GM21515 (cell line): ENCODE results near the gene EGFL6.
A peak's percentile ranks its signal among the peaks of the same experiment; 100 is the strongest.
"Not testable (repeated sequence)": the region's sequence is repeated elsewhere in the genome, so short reads cannot be mapped to it uniquely, and the experiment has no call there.

Experiments
- ATAC-seq: cut with Tn5 transposase; IDR thresholded peaks from one replicate; pipeline ENCODE4 v1.9.1; 2021; ENCODE audit not compliant: unreplicated experiment

The EGFL6 gene

DNA sequence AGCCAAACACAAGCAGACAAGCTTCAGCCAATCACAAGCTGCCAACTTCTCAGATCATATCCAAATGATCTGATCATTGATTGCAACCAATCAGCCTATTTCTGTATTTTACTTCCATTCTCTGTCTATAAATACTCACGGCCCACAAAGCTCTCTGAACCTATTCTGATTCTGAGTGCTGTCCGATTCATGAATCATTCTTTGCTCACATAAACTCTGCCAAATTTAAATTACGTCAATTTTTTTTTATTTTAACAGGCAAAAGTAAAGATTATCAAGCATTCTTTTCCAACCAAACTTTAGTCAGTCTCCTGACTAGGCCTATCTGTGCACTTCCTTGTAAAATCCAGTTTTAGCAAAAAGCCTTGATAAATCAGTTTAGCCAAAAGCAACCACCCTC is 81.7 kb downstream of the EGFL6 start:
- no peak for ATAC-seq

DNA sequence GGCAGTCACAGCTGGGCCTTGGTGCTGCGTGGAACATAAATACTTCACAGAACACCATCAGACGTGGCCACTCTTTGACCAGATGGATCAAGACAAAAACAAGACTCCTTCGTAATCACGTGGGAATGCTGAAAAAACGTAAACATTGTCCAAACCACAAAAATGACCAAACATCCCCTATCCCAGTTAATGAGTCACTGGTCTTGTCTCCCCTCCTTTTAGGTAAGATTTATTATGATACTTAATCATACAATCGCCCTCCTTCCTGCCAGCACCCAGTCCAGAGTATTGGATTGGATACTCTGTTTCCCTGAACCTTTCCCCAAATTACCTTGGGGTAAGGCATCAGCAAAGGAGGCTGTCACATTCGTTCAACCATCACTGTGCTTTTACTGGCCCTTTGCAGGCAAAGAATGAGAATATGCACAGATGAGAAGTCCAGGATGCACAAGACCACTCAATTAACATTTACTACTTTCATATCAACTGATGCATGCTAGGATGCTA is 82.9 kb downstream of the EGFL6 start:
- no peak for ATAC-seq

DNA sequence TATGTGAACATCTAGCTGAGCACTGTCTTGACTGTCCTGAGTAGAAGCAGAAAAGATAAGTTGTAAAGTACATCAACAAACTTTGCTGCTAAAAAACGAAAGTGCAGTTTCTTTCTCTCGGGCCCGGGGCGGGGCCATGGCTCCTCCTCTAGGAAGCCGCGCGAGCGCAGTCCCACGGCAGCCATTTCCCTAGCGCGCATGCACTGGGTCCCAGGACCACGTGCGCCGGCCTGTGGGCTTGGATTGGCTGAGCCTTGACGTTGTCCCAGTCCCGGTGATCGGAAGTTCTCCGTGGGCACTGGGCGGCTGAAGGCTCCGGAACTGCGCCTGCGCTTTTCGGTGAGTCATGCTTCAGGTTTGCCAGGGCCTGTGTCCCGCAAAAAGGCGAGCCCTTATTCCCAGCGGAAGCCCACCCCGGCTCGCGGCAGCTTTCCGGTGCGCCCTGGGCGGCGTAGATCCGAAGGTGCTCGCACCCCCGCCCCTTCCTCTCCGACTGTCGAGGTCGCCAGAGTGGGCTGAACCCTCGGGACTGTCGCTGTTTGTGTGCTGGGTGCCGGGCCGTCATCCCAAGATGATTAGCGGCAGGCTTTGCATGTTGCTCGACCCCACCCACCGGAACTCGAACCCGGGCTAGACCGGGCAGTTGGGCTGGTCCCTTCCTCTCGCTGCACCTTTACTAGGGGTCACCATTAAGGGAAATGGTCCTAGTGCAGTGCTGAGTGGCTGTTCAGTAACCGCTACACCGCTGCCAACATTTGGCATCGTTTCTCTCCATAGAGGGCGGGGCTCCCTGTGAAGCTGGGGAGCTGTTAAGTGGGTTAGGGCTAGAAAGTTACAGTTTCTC is 83.7 kb downstream of the EGFL6 start, which contains the start of gene TCEANC:
TSS of gene TCEANC (plus strand) at position 292 of the 844 bp plus-strand sequence. CDS start 9,368 bp downstream, outside the sequence.
- ATAC-seq: peak; percentile 95

DNA sequence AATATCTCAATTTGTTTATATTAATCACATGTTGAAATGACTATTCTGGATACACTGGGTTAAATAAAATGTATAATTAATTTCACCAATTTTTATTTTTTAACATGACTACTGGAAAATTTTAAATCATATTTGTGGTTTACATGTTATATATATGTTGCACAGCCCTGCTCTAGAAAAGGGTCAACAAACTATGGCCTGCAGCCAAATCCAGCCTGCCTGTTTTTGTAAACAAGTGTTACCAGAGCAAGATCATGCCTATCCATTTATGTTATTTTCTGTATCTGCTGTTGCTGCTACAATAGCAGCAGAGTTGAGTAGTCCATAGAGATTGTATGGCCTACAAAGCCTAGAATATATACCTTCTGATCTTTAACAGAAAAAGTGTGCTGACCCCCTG is 84.7 kb downstream of the EGFL6 start:
- ATAC-seq: no peak

DNA sequence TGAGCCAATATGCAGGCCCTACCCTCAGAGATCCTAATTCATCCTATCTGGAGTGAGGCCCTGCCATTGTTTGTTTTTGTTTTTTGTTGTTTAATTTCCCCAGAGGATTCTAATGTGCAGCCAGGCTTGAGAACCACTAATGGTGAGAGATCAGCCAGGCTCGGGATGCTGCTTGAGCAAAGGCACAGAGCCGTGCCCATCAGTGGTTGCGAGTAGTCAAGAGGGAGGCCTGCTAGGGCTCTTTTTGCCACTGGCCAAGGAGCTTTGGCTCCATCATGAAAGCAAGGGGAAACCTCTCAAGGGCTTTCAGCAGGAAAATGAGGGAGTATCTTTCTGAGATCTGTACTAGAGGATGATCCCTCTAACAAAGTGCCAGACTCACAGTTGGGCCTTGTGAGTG is 86.3 kb downstream of the EGFL6 start:
- no peak for ATAC-seq

DNA sequence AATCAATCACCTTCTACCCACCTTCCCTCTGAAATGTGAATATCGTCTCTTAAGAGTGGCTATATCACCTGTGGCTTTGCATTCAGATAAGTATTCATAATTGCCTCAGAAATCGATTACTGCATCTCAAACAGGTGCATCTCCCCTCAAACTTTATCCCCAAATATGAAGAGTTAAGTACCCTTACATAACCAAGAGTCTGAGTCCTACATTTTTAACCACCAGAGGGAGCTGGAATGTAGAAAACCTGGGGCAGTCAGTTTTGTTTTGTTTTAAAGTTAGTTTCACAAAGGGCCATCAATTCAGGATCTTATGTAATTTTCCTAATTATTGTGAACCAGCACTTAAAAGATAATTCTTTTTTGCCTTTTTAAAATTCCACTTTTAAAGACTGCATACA is 89.2 kb downstream of the EGFL6 start:
- ATAC-seq: no peak

DNA sequence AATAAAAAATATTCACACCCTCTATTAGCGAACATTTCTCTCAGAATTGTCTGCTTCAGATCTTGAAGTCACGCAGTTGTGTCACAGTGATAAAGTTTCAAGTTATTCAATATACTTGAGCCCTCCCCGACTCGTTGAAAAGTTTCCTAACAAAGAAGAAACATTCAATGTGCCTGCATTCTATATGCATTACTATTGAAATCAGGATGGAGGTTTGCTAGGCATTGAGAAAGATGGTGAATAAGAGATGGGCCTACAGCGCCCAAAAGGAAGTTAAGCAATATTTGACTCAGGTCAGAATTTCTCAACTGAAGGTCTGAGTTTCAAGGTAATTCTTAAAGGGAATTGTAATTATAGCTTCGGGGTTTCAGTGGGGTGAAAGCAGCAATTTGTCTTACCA is 89.7 kb downstream of the EGFL6 start:
- no peak for ATAC-seq

DNA sequence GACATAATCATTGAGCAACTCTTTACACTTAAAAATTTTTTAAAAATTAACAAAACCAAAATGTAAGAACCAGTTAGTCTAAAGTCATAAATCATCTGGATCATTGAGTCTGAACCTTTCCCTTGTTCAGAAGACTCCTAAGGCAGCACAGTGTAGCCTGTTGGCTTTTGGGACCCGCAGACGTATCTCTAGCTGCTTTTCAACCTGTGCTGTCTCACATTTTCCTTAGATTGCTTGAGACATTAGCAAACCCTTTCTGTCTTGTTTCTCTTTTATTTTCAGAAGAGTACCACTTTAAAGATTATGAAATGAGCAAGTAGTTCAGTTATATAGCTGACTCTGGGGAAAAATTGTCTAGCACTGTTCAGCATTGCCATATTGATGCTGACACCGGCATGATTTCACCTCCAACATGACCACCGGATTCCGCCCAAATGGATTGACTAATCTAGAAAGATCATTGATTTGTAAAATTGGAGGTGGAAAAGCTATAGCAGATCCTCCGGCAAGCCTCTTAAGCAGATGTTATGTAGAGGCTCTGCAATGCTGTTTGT is 92.4 kb downstream of the EGFL6 start:
- ATAC-seq: no peak

DNA sequence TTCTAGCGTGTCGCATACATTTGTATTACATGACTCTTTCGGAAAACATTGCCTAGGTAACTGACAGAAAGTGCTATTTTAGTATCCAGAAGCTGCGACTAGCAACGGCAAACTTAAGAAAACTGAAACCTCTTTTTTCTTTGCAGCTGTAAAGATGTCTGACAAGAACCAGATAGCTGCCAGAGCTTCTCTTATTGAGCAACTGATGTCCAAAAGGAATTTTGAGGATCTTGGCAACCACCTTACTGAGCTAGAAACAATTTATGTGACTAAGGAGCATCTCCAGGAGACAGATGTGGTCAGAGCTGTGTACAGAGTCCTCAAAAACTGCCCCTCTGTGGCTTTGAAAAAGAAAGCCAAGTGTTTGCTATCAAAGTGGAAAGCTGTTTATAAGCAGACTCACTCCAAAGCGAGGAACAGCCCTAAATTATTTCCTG is 93.0 kb downstream of the EGFL6 start:
- no peak for ATAC-seq

DNA sequence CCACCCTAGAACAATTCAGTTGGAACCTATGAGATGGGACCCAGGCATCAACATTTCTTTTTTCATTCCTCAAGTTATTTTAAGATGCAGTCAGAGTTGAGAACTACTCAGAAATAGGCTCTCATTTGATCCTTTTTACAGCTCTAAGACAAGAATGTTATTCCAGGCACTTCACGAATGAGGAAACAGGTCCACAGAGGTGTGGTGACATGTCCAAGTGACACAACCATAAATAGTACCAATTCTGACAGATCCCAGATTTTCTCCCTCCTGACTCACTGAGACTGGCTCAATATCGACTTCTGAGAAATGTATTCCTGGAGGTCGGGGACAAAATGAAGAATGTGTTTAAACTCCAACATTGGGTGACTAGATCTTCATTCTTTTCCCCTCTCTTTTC is 94.6 kb downstream of the EGFL6 start:
- no peak for ATAC-seq

DNA sequence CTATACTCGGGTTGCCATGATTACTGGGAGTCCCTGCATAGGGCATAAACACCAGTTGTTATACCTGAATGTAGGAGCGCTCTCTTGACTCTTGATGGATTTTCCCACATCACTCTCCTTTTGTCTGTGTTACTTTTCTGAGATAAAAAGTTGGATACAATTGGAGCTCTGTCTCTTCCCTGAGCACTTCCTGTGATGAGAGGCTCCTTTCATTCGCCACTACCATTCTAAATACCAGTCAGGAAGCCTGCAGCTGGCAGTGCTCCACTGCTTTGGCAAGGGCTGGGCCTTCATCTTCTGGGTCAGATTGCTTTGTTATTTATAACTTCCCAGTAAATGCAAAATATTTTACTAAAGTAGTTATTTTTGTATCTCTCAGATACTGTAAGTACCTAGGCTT is 97.4 kb downstream of the EGFL6 start:
- ATAC-seq: no peak

DNA sequence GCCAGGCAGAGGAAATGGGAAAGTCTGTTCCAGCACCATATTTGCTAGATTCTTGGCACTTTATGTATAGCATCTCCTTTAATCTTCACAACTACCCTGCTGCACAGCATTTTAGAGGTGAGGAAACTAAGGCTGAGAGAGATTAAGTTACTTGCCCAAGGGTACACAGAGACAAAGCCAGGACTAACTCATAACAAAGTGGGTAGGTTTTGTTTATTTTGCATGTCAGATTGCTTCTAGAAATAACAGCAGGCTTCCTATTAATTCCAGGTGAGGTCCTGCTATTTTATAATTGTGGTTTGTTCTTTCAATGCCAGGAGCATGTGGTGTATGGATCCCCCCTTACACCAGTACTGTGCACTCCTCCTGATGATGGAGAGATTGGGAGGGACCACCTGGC is 98.5 kb downstream of the EGFL6 start:
- no peak for ATAC-seq

DNA sequence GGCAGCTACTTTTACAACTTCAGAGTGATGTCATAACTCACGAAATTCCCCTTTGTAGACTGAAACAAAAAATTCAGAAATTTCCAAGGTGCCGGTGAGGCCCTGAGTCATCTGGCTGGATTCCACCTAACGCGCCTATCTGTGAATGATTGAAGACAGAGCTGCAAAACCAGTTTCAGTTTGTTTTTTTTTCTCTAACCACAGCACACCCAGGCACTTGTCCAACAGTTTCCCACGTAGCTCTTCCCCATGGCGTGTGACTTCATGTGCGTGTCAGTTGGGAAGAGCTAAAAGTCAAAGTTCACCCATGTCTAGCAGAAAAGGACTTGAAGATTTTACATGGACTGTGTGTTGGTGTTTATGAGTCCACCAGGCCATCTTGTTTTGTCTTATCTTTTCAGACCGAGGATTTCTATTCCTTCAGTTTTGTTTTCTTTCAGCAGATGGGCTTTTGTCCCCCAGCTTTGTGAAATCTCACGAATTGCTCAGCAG is 99.9 kb downstream of the EGFL6 start:
- ATAC-seq: peak; percentile 76

DNA sequence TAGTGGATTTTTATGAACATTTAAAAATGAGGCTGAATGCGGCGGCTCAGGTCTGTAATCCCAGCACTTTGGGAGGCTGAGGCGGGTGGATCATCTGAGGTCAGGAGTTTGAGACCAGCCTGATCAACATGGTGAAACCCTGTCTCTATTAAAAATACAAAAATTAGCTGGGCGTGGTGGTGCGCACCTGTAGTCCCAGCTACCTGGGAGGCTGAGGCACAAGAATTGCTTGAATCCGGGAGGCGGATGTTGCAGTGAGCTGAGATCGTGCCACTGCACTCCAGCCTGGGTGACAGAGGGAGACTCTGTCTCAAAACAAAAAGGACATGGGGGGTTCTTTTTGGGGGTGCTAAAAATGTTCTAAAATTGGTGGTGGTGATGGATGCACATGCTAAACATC is 100.4 kb downstream of the EGFL6 start:
- not testable (repeated sequence) for ATAC-seq

DNA sequence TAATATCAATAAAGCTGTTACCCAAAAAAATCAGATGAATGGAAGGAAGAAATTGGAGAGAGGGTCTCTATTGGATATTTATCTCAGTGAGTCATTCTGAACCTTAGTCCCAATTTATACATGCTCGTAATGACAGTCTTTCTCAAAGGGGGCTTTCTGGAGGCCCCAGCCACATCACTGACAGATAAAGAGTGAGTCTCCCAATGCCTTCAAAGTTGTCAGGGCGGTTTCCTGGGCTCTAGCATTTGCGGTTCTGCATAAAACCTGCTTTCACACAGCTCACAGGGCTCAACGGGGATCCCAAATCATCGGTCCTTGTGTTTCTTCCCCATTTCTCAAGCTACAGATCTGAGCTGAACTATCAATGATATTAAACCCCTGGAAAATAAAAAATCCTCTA is 100.8 kb downstream of the EGFL6 start:
- ATAC-seq: no peak

DNA sequence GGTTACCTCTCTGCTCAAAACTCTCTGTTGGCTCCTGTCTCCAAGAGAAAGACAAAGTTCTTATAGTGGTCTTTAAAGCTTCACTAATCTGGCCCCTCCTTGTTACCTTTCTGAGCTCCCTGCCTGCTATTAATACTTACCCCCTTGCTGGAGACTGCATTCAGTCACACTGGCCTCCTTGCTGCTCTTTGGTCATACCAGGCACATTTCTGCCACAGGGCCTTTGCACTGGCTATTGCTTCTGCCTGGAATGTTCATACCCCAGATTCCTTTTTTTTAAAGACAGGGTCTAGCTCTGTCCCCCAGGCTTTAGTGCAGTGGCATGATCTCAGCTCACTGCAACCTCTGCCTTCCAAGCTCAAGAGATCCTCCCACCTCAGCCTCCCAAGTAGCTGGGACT is 103.6 kb downstream of the EGFL6 start:
- ATAC-seq: no peak

DNA sequence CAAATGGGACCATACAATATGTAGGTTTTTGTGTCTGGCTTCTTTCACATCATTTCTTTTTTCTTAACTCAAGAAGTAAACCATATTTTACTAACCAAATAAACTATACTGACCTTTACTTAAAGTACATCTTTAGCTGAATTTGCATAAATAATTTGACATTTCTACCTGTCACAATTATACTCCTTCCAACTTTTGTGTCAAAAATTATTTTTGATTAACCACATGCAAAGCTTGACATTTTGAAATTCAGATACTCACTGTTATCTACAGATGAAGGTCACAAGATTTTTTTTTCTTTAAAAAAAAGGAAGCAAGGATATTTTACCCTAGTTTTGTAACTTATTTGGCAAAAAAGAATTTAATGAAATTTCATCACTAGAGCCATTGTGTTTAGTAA is 107.5 kb downstream of the EGFL6 start:
- no peak for ATAC-seq

DNA sequence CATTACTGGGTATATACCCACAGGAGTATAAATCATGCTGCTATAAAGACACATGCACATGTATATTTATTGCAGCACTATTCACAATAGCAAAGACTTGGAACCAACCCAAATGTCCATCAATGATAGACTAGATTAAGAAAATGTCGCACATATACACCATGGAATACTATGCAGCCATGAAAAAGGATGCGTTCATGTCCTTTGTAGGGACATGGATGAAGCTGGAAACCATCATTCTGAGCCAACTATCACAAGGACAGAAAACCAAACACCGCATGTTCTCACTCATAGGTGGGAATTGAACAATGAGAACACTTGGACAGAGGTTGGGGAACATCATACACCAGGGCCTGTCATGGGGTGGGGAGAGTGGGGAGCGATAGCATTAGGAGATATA is 110.3 kb downstream of the EGFL6 start:
- ATAC-seq: not testable (repeated sequence)

DNA sequence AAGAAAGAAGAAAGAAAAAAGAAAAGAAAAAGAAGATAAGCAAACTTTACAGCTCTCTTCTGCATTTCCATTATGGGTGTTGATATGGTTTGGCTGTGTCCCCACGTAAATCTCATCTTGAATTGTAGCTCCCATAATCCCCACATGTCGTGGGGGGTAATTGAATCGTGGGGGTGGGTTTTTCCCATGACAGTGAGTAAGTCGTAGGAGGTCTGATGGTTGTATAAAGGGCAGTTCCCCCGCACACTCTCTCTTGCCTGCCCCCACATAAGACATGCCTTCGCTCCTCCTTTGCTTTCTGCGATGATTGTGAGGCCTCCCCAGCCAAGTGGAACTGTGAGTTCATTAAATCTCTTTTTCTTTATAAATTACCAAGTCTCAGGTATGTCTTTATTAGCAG is 112.2 kb downstream of the EGFL6 start:
- no peak for ATAC-seq
